ENCODE measurements around the gene PCIF1.

- TF ChIP-seq CTCF (conservative IDR thresholded peaks at IDR 0.05 in 1 of 2, IDR thresholded peaks at IDR 0.05 in 1 of 2; ENCODE audit: extremely low read depth in 1 of 2, insufficient read depth in 1 of 2, low read depth in 1 of 2, low read length in 2 of 2) (no peak), EZH2 (IDR thresholded peaks at IDR 0.05; ENCODE audit: borderline replicate concordance, low read length) (no peak)
These were observed 16.2 kb upstream of the PCIF1 start for GRCh38 chr20:45918182-45918737.

Data from mammary epithelial cell (primary cell).